ENCODE measurements around the gene SLC9A9. TPM values are rescaled to one million over a fixed set of nuclear protein-coding genes. Genes with fewer than 3 reads are reported as not detected.

SLC9A9 gene
- total RNA-seq, 4 donors from 2014 or later, result 7.8 to 19.6 (median 13.4) TPM

DNA sequence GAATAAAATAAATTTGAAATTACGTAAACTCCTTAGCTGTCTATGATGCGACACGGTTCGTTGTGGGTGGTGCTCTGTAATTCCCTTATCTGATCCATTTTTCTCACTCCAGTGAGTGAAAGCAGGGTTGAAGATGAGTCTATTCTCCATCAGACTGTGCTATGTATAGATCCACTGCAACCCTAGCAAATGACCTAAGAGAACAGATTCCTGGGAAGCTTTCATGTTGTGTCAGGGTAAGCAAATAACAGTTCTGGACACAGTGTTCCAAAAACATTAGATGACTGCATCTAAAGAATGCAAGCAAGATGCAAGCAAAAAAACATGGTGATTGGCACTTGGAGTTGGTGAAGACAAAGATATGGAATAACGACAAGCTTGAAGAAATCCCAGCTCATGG lies 239.3 kb downstream of the SLC9A9 start:
- TF ChIP-seq, protein P1, sequence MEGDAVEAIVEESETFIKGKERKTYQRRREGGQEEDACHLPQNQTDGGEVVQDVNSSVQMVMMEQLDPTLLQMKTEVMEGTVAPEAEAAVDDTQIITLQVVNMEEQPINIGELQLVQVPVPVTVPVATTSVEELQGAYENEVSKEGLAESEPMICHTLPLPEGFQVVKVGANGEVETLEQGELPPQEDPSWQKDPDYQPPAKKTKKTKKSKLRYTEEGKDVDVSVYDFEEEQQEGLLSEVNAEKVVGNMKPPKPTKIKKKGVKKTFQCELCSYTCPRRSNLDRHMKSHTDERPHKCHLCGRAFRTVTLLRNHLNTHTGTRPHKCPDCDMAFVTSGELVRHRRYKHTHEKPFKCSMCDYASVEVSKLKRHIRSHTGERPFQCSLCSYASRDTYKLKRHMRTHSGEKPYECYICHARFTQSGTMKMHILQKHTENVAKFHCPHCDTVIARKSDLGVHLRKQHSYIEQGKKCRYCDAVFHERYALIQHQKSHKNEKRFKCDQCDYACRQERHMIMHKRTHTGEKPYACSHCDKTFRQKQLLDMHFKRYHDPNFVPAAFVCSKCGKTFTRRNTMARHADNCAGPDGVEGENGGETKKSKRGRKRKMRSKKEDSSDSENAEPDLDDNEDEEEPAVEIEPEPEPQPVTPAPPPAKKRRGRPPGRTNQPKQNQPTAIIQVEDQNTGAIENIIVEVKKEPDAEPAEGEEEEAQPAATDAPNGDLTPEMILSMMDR (IDR thresholded peaks at IDR 0.05), result no peak
- TF ChIP-seq POLR2A (IDR thresholded peaks at IDR 0.05), result no peak
- Histone ChIP-seq H3K27ac (no peak overlapping the region), H3K36me3 (no peaks in the 10 kb centered on the region), H3K4me1 (peaks cover 0 to 2% of the 10 kb centered on the region in 2 donors), H3K9me3 (no peaks in the 10 kb centered on the region), H3K27me3 (no peaks in the 10 kb centered on the region), H3K4me3 (replicated peaks in 1 of 3) (no peak overlapping the region)
- no peak for DNase-seq
- intact Hi-C loops (cut with DNase I), result no loop called here
- WGBS, 2 donors, result 90 to 94% methylated on average over 5 of the region's 5 CpGs

GRCh38 chr3:143605233-143605950 lies 242.9 kb downstream of the SLC9A9 start:
- WGBS, 2 donors, result 77 to 82% methylated on average over 3 of the region's 3 CpGs

DNA sequence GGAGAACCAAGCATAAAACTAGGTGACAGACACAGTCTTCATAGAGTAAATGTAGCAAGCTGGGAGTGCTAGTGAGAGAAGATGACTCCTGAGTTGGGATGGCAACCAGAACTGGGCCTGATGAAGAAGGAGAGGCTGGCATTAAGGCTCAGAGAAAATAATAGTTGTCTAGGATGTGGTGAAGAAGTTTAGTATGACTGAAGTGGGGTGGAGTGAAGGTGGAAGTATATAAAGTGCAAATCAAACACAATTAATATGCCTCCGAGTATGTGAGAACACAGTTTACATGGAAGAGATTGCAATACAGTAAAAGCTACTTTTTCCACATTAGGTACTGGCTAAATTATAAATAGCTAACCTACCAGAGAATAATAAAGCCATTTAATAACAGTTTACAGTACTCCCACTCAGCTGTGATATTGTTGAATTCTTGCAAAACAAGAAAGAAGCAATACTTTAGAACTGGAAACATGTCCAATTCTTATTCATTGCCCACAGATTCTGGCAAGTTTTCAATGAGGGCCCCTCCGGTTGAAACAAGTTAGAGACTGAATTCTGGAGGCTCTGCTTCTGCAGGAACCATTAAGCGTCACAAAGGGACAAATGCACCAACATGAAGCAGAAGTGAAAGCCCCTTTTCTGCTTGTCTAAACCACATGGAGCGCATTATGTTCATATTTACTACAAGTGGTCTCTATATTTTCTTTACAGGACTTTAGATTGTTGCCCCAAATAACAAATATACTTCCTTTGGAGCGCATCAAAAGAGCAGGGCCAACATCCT lies 243.7 kb downstream of the SLC9A9 start:
- Histone ChIP-seq H3K27ac (no peak overlapping the region), H3K36me3 (no peaks in the 10 kb centered on the region), H3K27me3 (no peaks in the 10 kb centered on the region), H3K9me3 (no peaks in the 10 kb centered on the region), H3K4me1 (peaks cover 0 to 8% of the 10 kb centered on the region in 2 donors), H3K4me3 (replicated peaks in 1 of 3) (no peak overlapping the region)
- 80 to 85% methylated on average over 5 of the region's 5 CpGs for WGBS, 2 donors
- intact Hi-C loops (cut with DNase I), result no loop called here
- TF ChIP-seq, protein P1 (IDR thresholded peaks at IDR 0.05), result no peak
- no peak for TF ChIP-seq POLR2A (IDR thresholded peaks at IDR 0.05)
- DNase-seq, result no peak

More at GRCh38 chr3:143605233-143605950, 242.9 kb downstream of the SLC9A9 start:
- TF ChIP-seq, protein P1 (IDR thresholded peaks at IDR 0.05), result no peak
- no peak for TF ChIP-seq POLR2A (IDR thresholded peaks at IDR 0.05)
- intact Hi-C loops (cut with DNase I), result no loop called here
- no peak for DNase-seq
- H3K9me3 ChIP-seq, result no peaks in the 10 kb centered on the region
- H3K4me1 ChIP-seq, result peaks cover 0 to 8% of the 10 kb centered on the region in 2 donors
- no peaks in the 10 kb centered on the region for H3K27me3 ChIP-seq
- no peak overlapping the region for H3K4me3 ChIP-seq (replicated peaks in 1 of 3)
- no peaks in the 10 kb centered on the region for H3K36me3 ChIP-seq
- H3K27ac ChIP-seq, result no peak overlapping the region

- no peaks in the 10 kb centered on the region for H3K27me3 ChIP-seq
- 95 to 96% methylated on average over 5 of the region's 5 CpGs for WGBS, 2 donors
- no peak overlapping the region for H3K4me3 ChIP-seq (replicated peaks in 1 of 3)
- H3K27ac ChIP-seq, result no peak overlapping the region
- intact Hi-C loops (cut with DNase I), result no loop called here
- DNase-seq, result no peak
- no peaks in the 10 kb centered on the region for H3K9me3 ChIP-seq
- H3K4me1 ChIP-seq, result peaks cover 0 to 8% of the 10 kb centered on the region in 2 donors
- no peaks in the 10 kb centered on the region for H3K36me3 ChIP-seq
- no peak for TF ChIP-seq POLR2A (IDR thresholded peaks at IDR 0.05)
- TF ChIP-seq, protein P1 (IDR thresholded peaks at IDR 0.05), result no peak
Measured at GRCh38 chr3:143603774-143604173, 244.5 kb downstream of the SLC9A9 start.

All from thyroid gland (tissue), 4 donors.